Measurements from ENCODE around the gene TYW1. TPM values are rescaled to one million over a fixed set of nuclear protein-coding genes. Genes with fewer than 3 reads are reported as not detected.
"Not testable (repeated sequence)": the region's sequence is repeated elsewhere in the genome, so short reads cannot be mapped to it uniquely, and the experiment has no call there.

TYW1 gene
- total RNA-seq, 1 donor from 2014 or later, result 14.0 TPM

- not testable (repeated sequence) for DNase-seq (ENCODE audit: low spot score)
Measured at GRCh38 chr7:67248364-67248763, 251.7 kb downstream of the TYW1 start.

- no peak for DNase-seq (ENCODE audit: low spot score)
Measured at GRCh38 chr7:67251986-67252558, 255.4 kb downstream of the TYW1 start.

GRCh38 chr7:67255076-67255475, 258.4 kb downstream of the TYW1 start:
- not testable (repeated sequence) for DNase-seq (ENCODE audit: low spot score)

- not testable (repeated sequence) for DNase-seq (ENCODE audit: low spot score)
Measured at GRCh38 chr7:67257779-67258178, 261.1 kb downstream of the TYW1 start.

GRCh38 chr7:67259363-67259762, 262.7 kb downstream of the TYW1 start:
- DNase-seq (ENCODE audit: low spot score), result not testable (repeated sequence)

GRCh38 chr7:67260166-67260586, 263.5 kb downstream of the TYW1 start:
- DNase-seq (ENCODE audit: low spot score), result not testable (repeated sequence)

- not testable (repeated sequence) for DNase-seq (ENCODE audit: low spot score)
Measured at GRCh38 chr7:67264000-67264399, 267.4 kb downstream of the TYW1 start.

GRCh38 chr7:67266070-67266469, 269.4 kb downstream of the TYW1 start:
- not testable (repeated sequence) for DNase-seq (ENCODE audit: low spot score)

- DNase-seq (ENCODE audit: low spot score), result no peak
Measured at GRCh38 chr7:67267914-67268313, 271.3 kb downstream of the TYW1 start.

GRCh38 chr7:67269916-67270315, 273.3 kb downstream of the TYW1 start:
- not testable (repeated sequence) for DNase-seq (ENCODE audit: low spot score)

Other genes with a start within 250 kb of the TYW1 start
- gene TMEM248, start 75.6 kb upstream of the TYW1 start, total RNA-seq, result 133 TPM
- 124 TPM for gene SBDS, start 1.2 kb upstream of the TYW1 start, total RNA-seq

Measured in mucosa of gallbladder (tissue), 1 donor.